GM19099 (cell line): Measurements from ENCODE around the gene RESP18.

Experiments
- POLR2A ChIP-seq: IDR thresholded peaks from 3 replicates; pipeline ENCODE4 v1.6.1; 2011; ENCODE audit warnings: low read depth; ENCODE audit not compliant: insufficient read length; ENCODE audit errors: extremely low read depth

The RESP18 gene

DNA sequence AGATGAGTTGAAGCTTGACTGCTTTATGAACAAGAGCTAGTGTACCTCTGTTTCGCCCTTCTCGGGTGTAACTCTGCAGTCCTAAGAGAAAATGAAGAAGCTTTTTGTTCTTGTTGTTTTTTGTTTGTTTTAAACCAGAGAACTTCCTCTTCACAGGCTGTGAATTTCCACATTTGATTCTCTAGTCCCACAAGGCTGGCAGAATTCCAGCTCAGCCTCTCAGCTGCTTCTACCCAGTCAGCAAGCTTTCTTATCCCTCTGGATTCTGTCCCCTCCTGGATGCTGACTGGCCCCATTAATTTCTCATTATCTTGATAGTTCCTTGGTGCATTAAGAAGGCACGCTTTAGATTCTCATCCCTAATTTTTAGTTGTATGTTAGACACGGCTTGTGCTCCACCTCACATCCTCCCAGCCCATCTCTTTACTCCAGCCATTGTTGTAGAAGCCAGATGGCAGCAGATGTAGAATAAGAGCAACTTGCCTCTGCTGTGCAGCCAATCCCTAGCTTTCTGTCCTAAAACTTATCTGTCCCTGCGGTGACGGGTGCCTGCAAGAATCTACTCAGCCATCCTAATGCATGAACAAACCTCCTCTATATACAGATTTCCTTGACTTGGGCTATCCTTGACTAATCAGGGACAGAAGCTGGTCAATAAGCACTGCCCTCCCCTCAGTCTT, 12.3 kb upstream of the RESP18 start:
- no peak for TF ChIP-seq POLR2A

DNA sequence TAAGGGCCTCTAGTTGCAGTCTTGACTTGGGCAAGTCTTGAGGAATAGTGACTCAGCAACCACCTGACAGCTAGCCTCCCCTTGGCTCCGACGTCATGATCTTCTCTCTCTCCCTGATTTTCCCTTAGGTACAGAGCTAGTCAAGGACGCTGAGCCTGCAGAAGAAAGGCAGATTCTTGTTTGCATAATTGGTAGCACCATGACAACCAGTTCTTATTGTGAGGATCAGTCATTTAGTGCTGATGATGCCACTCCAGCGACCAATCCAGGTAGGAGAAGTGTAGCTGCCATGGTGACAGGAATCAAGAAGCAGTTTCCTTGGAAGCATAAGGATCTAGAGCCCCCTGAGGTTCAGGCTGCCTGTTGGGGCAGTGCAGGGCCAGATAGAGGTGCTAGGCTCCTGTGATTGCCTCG, 2.8 kb upstream of the RESP18 start:
- TF ChIP-seq POLR2A, result no peak

DNA sequence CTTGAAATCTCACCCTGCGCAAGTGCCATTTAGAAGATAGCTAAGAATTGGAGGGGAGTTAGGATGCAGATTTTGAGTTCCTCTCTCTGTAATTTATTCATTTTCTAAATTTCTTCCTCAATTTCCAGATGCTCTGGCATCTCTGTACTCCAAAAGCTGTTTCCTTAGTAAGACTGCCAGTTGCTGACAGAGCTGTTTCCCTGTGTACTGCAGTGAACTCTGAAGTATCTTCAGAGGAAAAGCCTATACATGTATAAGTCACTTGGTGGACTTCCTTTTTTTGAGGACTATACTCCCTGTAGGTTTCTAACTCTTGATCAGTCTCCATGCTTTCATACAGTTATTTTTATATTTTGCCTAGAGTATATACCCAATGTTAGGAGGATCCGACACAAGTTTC, 1.5 kb upstream of the RESP18 start:
- TF ChIP-seq POLR2A, result no peak

DNA sequence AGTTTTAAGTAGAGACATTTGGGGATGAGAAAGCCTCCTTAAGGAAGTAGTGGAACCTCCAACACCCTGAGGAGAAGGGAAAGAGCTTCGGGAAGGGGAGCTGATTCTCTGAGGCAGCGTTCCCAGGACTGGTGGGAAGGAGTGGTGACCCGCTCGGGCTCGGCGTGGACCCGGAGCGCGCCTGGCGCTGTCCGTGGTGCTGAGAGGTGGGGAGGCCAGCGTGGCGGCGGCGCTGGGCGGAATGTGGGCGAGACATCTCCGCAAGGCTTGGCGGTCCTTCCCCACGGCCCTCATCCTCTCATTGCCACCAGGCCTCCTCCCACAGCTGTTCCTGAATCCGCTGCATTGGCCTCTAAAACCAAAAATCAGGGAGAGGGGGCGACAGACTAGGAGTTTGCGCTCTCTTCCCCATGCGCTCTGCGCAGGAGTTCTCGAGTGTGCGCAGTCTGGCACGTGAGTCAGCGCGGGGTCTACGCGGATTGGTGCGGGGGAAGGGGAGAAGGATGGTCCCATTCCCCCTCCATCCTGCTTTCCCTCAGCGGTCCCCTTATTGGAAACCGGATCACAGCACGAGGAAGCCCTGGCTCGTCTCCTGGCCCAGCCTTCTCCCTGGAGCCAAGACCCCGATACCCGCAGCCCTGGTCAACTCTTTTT, 857 bp downstream of the RESP18 start:
- no peak for TF ChIP-seq POLR2A

DNA sequence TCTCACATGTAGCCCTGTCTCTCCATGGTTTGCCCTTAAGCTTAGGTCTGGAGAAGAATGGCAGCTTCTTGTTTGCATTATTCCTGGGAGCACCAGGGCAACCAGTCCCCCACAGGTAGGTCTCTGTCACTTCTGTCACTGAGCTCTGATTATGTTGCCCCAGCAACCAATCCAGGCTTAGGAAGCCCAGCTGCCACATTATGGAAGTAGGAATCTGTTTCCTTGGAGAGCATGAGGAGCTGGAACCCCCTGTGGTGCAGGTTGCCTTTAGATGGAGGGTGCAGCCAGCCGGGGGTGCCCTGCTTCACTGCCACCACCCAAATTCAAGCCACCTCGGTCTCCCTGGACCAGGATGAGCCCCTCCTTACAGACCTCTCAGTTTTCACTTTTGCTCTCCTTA, 4.8 kb downstream of the RESP18 start:
- TF ChIP-seq POLR2A, result no peak

DNA sequence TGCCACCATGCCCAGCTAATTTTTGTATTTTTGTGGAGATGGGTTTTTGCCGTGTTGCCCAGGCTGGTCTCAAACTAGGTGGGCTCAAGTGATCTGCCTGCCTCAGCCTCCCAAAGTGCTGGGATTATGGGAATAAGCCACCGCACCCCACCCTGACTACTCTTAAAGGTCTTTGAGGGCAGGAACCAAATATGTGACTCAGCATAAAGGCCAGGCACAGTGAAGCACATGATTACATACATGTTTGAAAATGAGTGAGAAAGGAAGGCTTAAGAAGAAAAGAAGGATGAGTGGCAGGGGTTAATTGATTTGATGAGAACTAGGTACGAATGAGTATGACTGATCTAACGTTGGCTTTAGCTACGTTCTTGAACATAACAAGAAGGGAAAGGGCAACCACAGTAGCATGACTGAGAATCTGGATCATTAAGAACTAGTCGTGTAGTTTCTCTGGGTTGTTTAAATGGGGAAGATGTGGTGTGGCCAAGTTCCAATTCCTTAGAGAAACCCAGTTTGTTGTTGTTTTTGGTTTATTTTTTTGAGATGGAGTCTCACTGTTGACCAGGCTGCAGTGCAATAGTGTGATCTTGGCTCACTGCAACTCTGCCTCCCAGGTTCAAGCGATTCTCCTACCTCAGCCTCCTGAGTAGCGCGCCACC, 6.8 kb downstream of the RESP18 start:
- TF ChIP-seq POLR2A, result no peak

DNA sequence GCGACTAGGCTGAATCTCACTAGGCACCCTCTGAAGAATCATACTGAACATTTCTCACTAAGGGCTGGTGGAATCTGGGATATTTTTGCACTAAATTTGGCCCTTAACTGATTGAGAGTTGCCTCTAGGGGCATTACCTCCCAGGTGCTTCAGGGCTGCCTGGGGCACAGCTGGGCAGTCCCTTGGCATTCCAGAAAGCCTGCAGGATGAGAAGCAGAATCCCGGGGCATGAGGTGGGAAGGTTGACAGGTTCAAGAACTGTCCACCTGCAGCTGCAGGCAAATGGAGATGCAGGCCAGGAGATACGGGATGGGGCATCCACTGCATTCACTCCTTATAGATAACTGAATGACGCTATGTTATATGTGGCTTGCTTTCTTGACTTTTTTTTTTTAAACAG, 7.4 kb downstream of the RESP18 start:
- no peak for TF ChIP-seq POLR2A

DNA sequence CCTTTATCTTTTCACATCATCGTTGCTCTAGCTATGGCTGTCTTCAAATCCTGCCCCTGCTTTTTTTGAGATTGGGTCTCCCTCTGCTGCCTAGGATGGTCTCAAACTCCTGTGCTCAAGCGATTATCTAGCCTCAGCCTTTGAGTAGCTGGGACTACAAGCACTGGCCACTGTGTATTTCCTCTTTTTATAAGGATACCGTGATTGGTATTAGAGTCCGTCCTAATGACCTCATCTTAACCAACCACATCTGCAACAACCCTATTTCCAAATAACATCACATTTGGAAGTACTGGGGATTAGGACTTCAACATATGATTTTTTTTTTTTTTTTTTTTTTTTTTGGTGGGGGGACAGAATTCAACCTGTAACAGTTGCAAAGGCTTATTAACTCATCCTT, 9.1 kb downstream of the RESP18 start:
- no peak for TF ChIP-seq POLR2A

DNA sequence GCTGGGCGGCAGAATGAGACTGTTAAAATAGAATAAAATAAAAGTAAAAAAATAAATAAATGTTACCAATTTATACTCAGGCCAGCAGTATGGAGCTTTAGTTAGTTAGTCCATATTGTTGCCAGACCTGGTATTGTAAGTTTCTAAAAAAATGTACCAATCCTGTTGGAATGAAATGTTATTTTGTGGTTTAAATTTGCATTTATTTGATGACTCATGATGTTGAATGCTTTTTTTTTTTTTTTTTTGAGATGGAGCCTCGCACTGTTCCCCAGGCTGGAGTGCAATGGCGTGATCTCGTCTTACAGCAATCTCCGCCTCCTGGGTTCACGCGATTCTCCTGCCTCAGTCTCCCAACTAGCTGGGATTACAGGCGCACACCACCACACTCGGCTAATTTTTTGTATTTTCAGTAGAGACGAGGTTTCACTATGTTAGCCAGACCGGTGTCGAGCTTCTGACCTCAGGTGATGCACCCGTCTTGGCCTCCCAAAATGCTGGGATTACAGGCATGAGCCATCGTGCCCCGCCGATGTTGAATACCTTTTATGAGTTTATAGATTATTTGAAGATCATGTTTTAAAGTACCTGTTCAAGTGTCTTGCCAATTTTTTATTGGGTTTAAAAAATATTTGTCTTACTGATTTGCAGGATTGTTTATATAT, 17.6 kb downstream of the RESP18 start:
- no peak for TF ChIP-seq POLR2A

DNA sequence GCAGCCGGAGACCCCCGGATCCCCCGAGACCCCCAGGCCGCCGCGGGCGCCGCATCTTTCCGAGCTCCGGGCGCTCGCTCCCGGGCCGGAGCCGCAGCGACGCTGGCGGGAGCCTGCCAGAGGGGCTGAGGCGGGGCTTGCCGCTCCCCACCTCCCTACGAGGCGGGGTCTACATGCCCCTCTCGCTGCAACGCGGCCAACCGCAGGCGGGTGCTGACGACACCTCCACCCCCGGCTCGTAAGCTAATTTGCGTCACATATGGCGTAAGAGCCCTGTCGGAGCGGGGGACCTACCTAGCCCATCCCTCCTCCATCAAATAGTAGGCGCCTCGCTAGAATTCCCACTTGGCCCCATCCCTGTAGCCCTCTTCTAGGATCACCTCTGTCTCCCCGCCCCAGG, 23.3 kb downstream of the RESP18 start, which contains the start of gene PTPRN:
PTPRN (minus strand) TSS at position 124 of the 400 bp plus-strand sequence; CDS start at position 55, 69 bp downstream.
- TF ChIP-seq POLR2A, result no peak

DNA sequence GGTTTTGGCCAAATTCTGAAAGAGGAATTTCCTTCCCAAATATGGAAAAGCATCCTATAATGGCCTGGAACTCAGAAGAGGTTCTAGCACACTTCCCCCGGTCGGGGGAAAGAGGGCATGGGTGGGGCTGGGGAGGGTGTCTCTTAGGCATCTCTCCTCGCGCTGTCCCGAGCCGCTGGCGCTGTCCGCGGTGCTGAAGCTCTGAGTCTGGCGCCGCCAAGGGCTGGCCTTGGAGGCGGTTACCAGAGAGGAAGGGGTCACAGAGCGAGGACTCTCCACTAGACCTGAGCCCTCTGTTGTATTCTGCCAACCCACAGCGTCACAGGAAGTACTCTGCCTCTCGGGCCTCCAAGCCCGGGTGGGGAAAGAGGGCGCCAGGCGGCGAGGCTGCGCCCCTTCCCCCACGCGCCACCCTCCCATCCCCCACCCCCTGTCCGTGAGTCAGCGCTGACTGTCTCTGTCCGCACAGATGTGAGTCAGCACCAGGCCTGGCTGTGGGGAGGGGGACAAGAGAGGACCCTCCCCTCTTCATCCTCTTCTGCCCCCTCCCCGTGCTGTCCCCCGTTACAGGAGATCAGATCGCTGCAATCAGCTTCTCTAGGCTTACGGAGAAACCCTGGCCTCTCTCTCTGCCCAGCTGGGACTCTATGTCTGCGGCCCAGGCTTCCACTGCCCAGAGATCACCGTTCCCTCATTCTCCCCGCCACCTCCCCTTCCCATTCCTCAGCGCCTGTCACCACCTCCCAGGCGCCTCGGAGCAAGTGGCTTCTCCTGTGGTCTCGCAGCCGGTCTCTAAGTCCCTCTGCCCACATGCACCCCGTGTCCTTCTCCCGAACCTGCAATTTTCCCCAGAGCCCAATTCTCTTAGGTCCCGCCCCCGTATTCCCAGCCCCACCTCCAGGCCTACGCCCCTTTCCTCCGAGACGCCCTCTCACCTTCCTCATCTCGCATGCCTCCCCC, 24.1 kb downstream of the RESP18 start:
- TF ChIP-seq POLR2A, result no peak

DNA sequence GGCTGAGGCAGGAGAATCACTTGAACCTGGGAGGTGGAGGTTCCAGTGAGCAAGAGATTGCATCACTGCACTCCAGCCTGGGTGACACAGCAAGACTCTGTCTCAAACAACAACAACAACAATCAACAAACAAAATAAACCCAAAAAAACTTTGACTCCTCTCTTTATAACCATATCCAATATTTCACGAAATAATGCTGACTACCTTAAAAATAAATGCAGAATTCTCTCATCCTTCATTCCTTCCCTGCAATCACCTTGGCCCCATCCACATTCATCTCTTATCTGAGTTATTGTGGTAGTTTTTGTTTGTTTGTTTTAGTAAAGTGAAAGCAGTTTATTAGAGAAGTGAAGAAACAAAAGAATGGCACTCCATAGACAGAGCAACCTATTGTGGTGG, 26.5 kb downstream of the RESP18 start:
- no peak for TF ChIP-seq POLR2A

DNA sequence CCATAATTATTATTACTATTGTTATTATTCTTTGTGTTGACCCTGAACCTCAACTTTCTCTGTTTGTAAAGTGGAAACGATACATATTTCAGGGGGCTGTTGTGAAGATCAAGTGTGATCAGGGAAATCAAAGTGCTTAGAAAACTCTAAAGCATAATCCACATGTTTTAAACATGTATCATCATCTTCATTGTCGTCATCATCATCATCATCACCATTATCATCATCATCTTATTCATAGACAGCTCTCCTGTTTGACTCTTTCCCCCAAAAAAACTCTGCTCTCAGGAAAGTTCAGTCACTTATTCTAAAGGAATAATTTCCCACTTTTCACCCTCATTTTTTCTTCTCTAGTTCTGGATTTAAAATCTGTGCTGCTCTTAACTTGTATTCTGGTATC, 28.3 kb downstream of the RESP18 start:
- no peak for TF ChIP-seq POLR2A

DNA sequence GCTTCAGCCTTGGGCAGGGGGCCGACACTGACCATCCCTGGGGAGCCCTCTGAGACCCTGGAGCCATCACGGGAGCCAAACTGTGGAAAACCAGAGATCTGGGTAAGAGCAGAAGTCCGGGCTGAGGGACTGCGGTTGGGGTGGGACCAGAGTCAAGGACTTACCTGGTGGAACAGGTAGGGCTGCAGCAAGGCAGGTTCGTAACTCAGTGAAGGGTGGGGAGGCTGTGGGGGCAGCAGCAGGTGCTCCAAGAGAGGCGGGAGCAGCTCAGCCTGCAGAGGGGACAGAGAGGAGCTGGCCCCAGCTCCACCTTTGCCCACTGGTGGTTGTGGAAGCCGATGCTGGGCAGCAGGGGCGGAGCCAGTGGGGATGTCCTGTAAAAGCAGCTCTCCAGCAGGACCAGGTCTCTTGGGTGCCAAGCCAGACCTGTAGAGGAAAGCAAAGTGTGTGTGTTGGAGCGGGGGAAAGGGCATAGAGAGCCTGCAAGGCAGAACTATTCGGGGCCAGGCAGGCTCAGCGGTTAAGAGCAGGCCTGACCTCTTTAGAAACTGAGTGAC, 30.1 kb downstream of the RESP18 start:
- no peak for TF ChIP-seq POLR2A
